A673 (cell line): Measurements from ENCODE around the gene CPAMD8. TPM values are rescaled to one million over a fixed set of nuclear protein-coding genes. Genes with fewer than 3 reads are reported as not detected.

Source experiments
- BruUV-seq: library from RNA; stranded (reverse); fragments of 400-500 nt; replicated peaks from 2 replicates; lab custom pipeline; 2021; lab: Mats Ljungman, UMichigan
- CTCF ChIA-PET: fragments of 300-600 bp; sonication (Branson Sonifier 250); formaldehyde crosslinking; loops from one replicate; lab custom pipeline; 2022; ENCODE audit warnings: antibody characterized with exemption; lab: Charles Lee
- POLR2A ChIA-PET: fragments of 300-600 bp; sonication (Branson Sonifier 250); formaldehyde crosslinking; loops from one replicate; lab custom pipeline; 2022; ENCODE audit warnings: antibody characterized with exemption; ENCODE audit not compliant: low non-redundant PET; lab: Charles Lee
- DNase-seq: peaks from one replicate; pipeline ENCODE4 v3.0.0-alpha.2; 2015; ENCODE audit warnings: low spot score
- H3K27ac ChIP-seq: fragments of 200-600 bp; sonication (generic); 2 replicates; pipeline ENCODE4 v1.5.1; 2016; ENCODE audit warnings: mixed run types, low read depth, mild to moderate bottlenecking, mixed read lengths, antibody characterized with exemption, low read length; ENCODE audit not compliant: poor library complexity, severe bottlenecking
- H3K27me3 ChIP-seq: fragments of 200-600 bp; sonication (generic); replicated peaks from 2 replicates; pipeline ENCODE4 v1.6.1; 2017; ENCODE audit warnings: mixed run types, low read depth, mild to moderate bottlenecking, mixed read lengths, antibody characterized with exemption, low read length; ENCODE audit not compliant: insufficient read depth, poor library complexity
- H3K36me3 ChIP-seq: fragments of 200-600 bp; sonication (generic); 2 replicates; pipeline ENCODE4 v1.6.1; 2016; ENCODE audit warnings: mixed run types, mild to moderate bottlenecking, mixed read lengths, antibody characterized with exemption, low read length; ENCODE audit not compliant: insufficient read depth, poor library complexity, severe bottlenecking
- H3K4me1 ChIP-seq: fragments of 200-600 bp; sonication (generic); 2 replicates; pipeline ENCODE4 v1.6.1; 2017; ENCODE audit warnings: mixed run types, mild to moderate bottlenecking, mixed read lengths, antibody characterized with exemption, low read length; ENCODE audit not compliant: insufficient read depth, poor library complexity, severe bottlenecking
- H3K4me3 ChIP-seq: fragments of 200-600 bp; sonication (generic); 2 replicates; pipeline ENCODE4 v1.5.1; 2016; ENCODE audit warnings: low read depth, mixed run types, mild to moderate bottlenecking, mixed read lengths, low read length; ENCODE audit not compliant: poor library complexity, severe bottlenecking
- H3K9me3 ChIP-seq: fragments of 200-600 bp; sonication (generic); 2 replicates; pipeline ENCODE4 v1.6.1; 2016; ENCODE audit warnings: mixed run types, low read depth, mild to moderate bottlenecking, mixed read lengths, antibody characterized with exemption, low read length; ENCODE audit not compliant: poor library complexity, severe bottlenecking
- CTCF ChIP-seq: fragments of 300-800, 200-600 bp; sonication (generic); conservative IDR thresholded peaks from 2 replicates; pipeline ENCODE4 v1.5.1; 2017; ENCODE audit warnings: low read depth, mild to moderate bottlenecking, antibody characterized with exemption, low read length, moderate library complexity, mixed read lengths
- EZH2 ChIP-seq: fragments of 200-600 bp; sonication (generic); IDR thresholded peaks from 2 replicates; pipeline ENCODE4 v1.6.1; 2017; ENCODE audit warnings: borderline replicate concordance, low read depth, mild to moderate bottlenecking, mixed read lengths, antibody characterized with exemption, low read length; ENCODE audit not compliant: poor library complexity, severe bottlenecking
- intact Hi-C: fragments of 100-400 bp; cut with micrococcal nuclease; formaldehyde crosslinking; loops from one replicate; pipeline ENCODE4 v1.10.0; 2022; ENCODE audit not compliant: unreplicated experiment
- total RNA-seq: library from RNA; stranded (reverse); gene quantifications from 2 replicates; pipeline ENCODE4 v1.2.3, GENCODE V29; 2021

Gene CPAMD8
- total RNA-seq, 1 experiment from 2014 or later = 0.82 TPM

GRCh38 chr19:17063428-17063827 lies 36.8 kb upstream of the CPAMD8 start:
- peaks cover 5% of the 10 kb centered on the region for H3K4me1 ChIP-seq
- ChIA-PET POLR2A (no interaction called here), CTCF (no interaction called here)
- no peak for DNase-seq
- H3K36me3 ChIP-seq = peaks cover 67% of the 10 kb centered on the region
- BruUV-seq = no TSS peak
- no peak overlapping the region for H3K4me3 ChIP-seq
- no peaks in the 10 kb centered on the region for H3K27me3 ChIP-seq
- peaks cover 6% of the 10 kb centered on the region for H3K9me3 ChIP-seq
- H3K27ac ChIP-seq = no peak overlapping the region
- no peak for TF ChIP-seq CTCF
- TF ChIP-seq EZH2 = no peak
- intact Hi-C loops = no loop called here

GRCh38 chr19:17061691-17062090 lies 35.1 kb upstream of the CPAMD8 start:
- Histone ChIP-seq H3K4me1 (no peaks in the 10 kb centered on the region), H3K27ac (no peak overlapping the region), H3K27me3 (no peaks in the 10 kb centered on the region), H3K9me3 (peaks cover 10% of the 10 kb centered on the region), H3K36me3 (peaks cover 78% of the 10 kb centered on the region), H3K4me3 (no peak overlapping the region)
- no peak for TF ChIP-seq EZH2
- no TSS peak for BruUV-seq
- CTCF ChIA-PET = no interaction called here
- no peak for DNase-seq
- POLR2A ChIA-PET = no interaction called here
- intact Hi-C loops = no loop called here

GRCh38 chr19:17061205-17061604 lies 34.6 kb upstream of the CPAMD8 start:
- Histone ChIP-seq H3K27me3 (no peaks in the 10 kb centered on the region), H3K4me1 (no peaks in the 10 kb centered on the region), H3K27ac (no peak overlapping the region), H3K9me3 (peaks cover 10% of the 10 kb centered on the region), H3K36me3 (peaks cover 73% of the 10 kb centered on the region), H3K4me3 (no peak overlapping the region)
- intact Hi-C loops = no loop called here
- ChIA-PET POLR2A (no interaction called here), CTCF (no interaction called here)
- no TSS peak for BruUV-seq
- no peak for DNase-seq
- TF ChIP-seq EZH2 (no peak), CTCF (no peak)

- H3K4me3 ChIP-seq = no peak overlapping the region
- intact Hi-C loops = no loop called here
- H3K9me3 ChIP-seq = peaks cover 10% of the 10 kb centered on the region
- H3K36me3 ChIP-seq = peaks cover 69% of the 10 kb centered on the region
- POLR2A ChIA-PET = no interaction called here
- no peak for DNase-seq
- H3K27me3 ChIP-seq = no peaks in the 10 kb centered on the region
- CTCF ChIA-PET = no interaction called here
- no peak overlapping the region for H3K27ac ChIP-seq
- no TSS peak for BruUV-seq
- TF ChIP-seq EZH2 (no peak), CTCF (no peak)
- H3K4me1 ChIP-seq = no peaks in the 10 kb centered on the region
Observed at GRCh38 chr19:17060802-17061201, 34.2 kb upstream of the CPAMD8 start.
